Body of pancreas (tissue), 4 donors: ENCODE data around the gene DEFB132.

Experiments
- CTCF ChIP-seq, 7 experiments: fragments of 450-650 bp in 4 of 7; fragments of 200-600 bp in 3 of 7; sonication (generic) in 3 of 7; IDR thresholded peaks; one replicate each; pipeline ENCODE4 v1.5.1; 2016 to 2019; ENCODE audit warnings: antibody characterized with exemption in 7 of 7
- POLR2A ChIP-seq, 3 donors: fragments of 450-650 bp; IDR thresholded peaks; one replicate each; pipeline ENCODE4 v1.6.1; 2016; ENCODE audit warnings: antibody characterized with exemption in 3 of 3, mild to moderate bottlenecking in 2 of 3

- TF ChIP-seq CTCF (IDR thresholded peaks at IDR 0.05) (peak in 1 of 7 experiments; percentile 15), POLR2A (IDR thresholded peaks at IDR 0.05) (no peak)
Observed at GRCh38 chr20:258963-259362, 1.4 kb downstream of the DEFB132 start.
